Measurements from ENCODE around the gene C12orf42.

C12orf42 gene

GRCh38 chr12:103354403-103354802 is 141.4 kb downstream of the C12orf42 start:
- TF ChIP-seq, protein P1, sequence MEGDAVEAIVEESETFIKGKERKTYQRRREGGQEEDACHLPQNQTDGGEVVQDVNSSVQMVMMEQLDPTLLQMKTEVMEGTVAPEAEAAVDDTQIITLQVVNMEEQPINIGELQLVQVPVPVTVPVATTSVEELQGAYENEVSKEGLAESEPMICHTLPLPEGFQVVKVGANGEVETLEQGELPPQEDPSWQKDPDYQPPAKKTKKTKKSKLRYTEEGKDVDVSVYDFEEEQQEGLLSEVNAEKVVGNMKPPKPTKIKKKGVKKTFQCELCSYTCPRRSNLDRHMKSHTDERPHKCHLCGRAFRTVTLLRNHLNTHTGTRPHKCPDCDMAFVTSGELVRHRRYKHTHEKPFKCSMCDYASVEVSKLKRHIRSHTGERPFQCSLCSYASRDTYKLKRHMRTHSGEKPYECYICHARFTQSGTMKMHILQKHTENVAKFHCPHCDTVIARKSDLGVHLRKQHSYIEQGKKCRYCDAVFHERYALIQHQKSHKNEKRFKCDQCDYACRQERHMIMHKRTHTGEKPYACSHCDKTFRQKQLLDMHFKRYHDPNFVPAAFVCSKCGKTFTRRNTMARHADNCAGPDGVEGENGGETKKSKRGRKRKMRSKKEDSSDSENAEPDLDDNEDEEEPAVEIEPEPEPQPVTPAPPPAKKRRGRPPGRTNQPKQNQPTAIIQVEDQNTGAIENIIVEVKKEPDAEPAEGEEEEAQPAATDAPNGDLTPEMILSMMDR (conservative IDR thresholded peaks at IDR 0.05; ENCODE audit: low read depth, low read length) = no peak
- no peak for DNase-seq (ENCODE audit: low read depth)
- no peak overlapping the region for H3K4me3 ChIP-seq (ENCODE audit: low read length)

GRCh38 chr12:103353913-103354312 is 141.9 kb downstream of the C12orf42 start:
- no peak overlapping the region for H3K4me3 ChIP-seq (ENCODE audit: low read length)
- TF ChIP-seq, protein P1 (conservative IDR thresholded peaks at IDR 0.05; ENCODE audit: low read depth, low read length) = no peak
- DNase-seq (ENCODE audit: low read depth) = no peak

DNA sequence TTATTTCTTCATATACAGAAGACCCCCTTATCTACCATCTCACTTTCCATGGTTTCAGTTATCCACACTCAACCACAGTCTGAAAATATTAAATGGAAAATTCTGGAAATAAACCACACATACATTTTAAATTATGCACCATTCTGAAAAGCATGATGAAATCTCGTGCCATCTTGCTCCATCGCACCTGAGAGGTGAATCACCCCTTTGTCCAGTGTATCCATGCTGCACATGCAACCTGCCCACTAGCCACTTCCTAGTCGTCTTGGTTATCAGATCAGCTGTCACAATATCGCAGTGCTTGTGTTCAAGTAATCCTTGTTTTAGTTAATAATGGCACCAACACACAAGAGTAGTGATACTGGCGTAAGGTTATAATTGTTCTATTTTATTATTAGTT is 145.7 kb downstream of the C12orf42 start:
- no peak for DNase-seq (ENCODE audit: low read depth)
- TF ChIP-seq, protein P1 (conservative IDR thresholded peaks at IDR 0.05; ENCODE audit: low read depth, low read length) = no peak
- no peak overlapping the region for H3K4me3 ChIP-seq (ENCODE audit: low read length)

- H3K4me3 ChIP-seq (ENCODE audit: low read length) = no peak overlapping the region
- DNase-seq (ENCODE audit: low read depth) = no peak
Measured at GRCh38 chr12:103348935-103349334, 146.8 kb downstream of the C12orf42 start.

DNA sequence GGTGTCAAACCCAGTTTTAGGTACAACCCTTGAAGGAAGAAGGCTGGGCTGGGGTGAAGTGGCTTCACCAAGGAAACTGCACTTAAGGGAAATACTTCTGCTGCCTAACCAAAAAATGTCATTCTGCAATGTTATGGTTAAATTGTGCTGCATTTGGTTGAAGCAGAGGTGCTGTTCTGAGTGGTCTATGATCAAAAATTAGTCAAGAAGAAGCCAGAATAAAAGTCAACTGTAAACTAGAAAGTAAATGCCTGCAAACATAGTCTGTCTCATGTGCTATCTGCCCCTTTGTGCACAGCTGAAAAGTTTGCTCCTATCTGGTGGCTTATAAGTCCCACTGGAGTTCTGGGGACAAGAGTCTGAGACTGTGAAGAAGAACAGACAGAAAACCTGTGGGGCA is 158.8 kb downstream of the C12orf42 start:
- DNase-seq (ENCODE audit: low read depth) = no peak
- H3K4me3 ChIP-seq (ENCODE audit: low read length) = no peak overlapping the region
- TF ChIP-seq, protein P1 (conservative IDR thresholded peaks at IDR 0.05; ENCODE audit: low read depth, low read length) = no peak

More at GRCh38 chr12:103348935-103349334, 146.8 kb downstream of the C12orf42 start:
- TF ChIP-seq, protein P1 (conservative IDR thresholded peaks at IDR 0.05; ENCODE audit: low read depth, low read length) = no peak

- DNase-seq (ENCODE audit: low read depth) = no peak
- no peak overlapping the region for H3K4me3 ChIP-seq (ENCODE audit: low read length)
- TF ChIP-seq, protein P1 (conservative IDR thresholded peaks at IDR 0.05; ENCODE audit: low read depth, low read length) = no peak
Measured at GRCh38 chr12:103334466-103334865, 161.3 kb downstream of the C12orf42 start.

- TF ChIP-seq, protein P1 (conservative IDR thresholded peaks at IDR 0.05; ENCODE audit: low read depth, low read length) = no peak
- DNase-seq (ENCODE audit: low read depth) = no peak
- no peak overlapping the region for H3K4me3 ChIP-seq (ENCODE audit: low read length)
Measured at GRCh38 chr12:103333676-103334075, 162.1 kb downstream of the C12orf42 start.

Data from retinal pigment epithelial cell (primary cell).